NCI-H2107 treated with DMSO at 0.1 percent for 48 hours (cell line): ENCODE measurements around the gene CCL4L2.
"Not testable (repeated sequence)": the region's sequence is repeated elsewhere in the genome, so short reads cannot be mapped to it uniquely, and the experiment has no call there.

Experiments used
- DNase-seq: peaks from one replicate; lab custom pipeline; 2025; ENCODE audit not compliant: unreplicated experiment; lab: John Stamatoyannopoulos, UW

Gene CCL4L2

GRCh38 chr17:36210439-36211211 is at the start of gene CCL4L2:
Gene CCL4L2 (plus strand): TSS chr17:36211063.
- not testable (repeated sequence) for DNase-seq

GRCh38 chr17:36168836-36169235 is 42.0 kb upstream of the CCL4L2 start:
- not testable (repeated sequence) for DNase-seq

- not testable (repeated sequence) for DNase-seq
These were observed 34.3 kb upstream of the CCL4L2 start, which contains the start of gene TBC1D3B for GRCh38 chr17:36176536-36176935. Gene TBC1D3B (minus strand): TSS chr17:36176636. CDS start chr17:36175050, 1,586 bp downstream.

GRCh38 chr17:36181446-36182175 is 29.3 kb upstream of the CCL4L2 start:
- not testable (repeated sequence) for DNase-seq

- no peak for DNase-seq
These were observed 28.5 kb upstream of the CCL4L2 start for GRCh38 chr17:36182176-36183000.

GRCh38 chr17:36183001-36183971 is 27.6 kb upstream of the CCL4L2 start:
- DNase-seq: no peak

- DNase-seq: no peak
These were observed 26.7 kb upstream of the CCL4L2 start for GRCh38 chr17:36184023-36184765.

- no peak for DNase-seq
These were observed 25.4 kb upstream of the CCL4L2 start for GRCh38 chr17:36185416-36185815.

- not testable (repeated sequence) for DNase-seq
These were observed 23.8 kb upstream of the CCL4L2 start for GRCh38 chr17:36186810-36187763.

- DNase-seq: not testable (repeated sequence)
These were observed 22.8 kb upstream of the CCL4L2 start for GRCh38 chr17:36187943-36188665.

GRCh38 chr17:36188891-36189306 is 22.0 kb upstream of the CCL4L2 start:
- DNase-seq: no peak

- not testable (repeated sequence) for DNase-seq
These were observed 20.9 kb upstream of the CCL4L2 start for GRCh38 chr17:36189993-36190392.

- DNase-seq: not testable (repeated sequence)
These were observed 20.1 kb upstream of the CCL4L2 start for GRCh38 chr17:36190549-36191330.

GRCh38 chr17:36193216-36193775 is 17.6 kb upstream of the CCL4L2 start:
- DNase-seq: no peak

GRCh38 chr17:36194147-36194831 is 16.6 kb upstream of the CCL4L2 start:
- not testable (repeated sequence) for DNase-seq
